ENCODE measurements around the gene ZRANB3. TPM values are rescaled to one million over a fixed set of nuclear protein-coding genes. Genes with fewer than 3 reads are reported as not detected.

The ZRANB3 gene
- total and polyA plus RNA-seq, 2 experiments from 2014 or later = 3.6 to 10.4 TPM

GRCh38 chr2:135182601-135183000 lies 348.4 kb downstream of the ZRANB3 start:
- TF ChIP-seq EZH2 (IDR thresholded peaks at IDR 0.05; ENCODE audit: borderline replicate concordance) (no peak), EZH2phosphoT487 (IDR thresholded peaks at IDR 0.05; ENCODE audit: low read depth, severe bottlenecking, unreplicated experiment) (no peak)
- TF ChIP-seq, protein P1, sequence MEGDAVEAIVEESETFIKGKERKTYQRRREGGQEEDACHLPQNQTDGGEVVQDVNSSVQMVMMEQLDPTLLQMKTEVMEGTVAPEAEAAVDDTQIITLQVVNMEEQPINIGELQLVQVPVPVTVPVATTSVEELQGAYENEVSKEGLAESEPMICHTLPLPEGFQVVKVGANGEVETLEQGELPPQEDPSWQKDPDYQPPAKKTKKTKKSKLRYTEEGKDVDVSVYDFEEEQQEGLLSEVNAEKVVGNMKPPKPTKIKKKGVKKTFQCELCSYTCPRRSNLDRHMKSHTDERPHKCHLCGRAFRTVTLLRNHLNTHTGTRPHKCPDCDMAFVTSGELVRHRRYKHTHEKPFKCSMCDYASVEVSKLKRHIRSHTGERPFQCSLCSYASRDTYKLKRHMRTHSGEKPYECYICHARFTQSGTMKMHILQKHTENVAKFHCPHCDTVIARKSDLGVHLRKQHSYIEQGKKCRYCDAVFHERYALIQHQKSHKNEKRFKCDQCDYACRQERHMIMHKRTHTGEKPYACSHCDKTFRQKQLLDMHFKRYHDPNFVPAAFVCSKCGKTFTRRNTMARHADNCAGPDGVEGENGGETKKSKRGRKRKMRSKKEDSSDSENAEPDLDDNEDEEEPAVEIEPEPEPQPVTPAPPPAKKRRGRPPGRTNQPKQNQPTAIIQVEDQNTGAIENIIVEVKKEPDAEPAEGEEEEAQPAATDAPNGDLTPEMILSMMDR (IDR thresholded peaks at IDR 0.05; ENCODE audit: poor library complexity) = no peak
- H3K4me2 ChIP-seq = no peak overlapping the region
- H3K9me2 ChIP-seq (replicated peaks; ENCODE audit: insufficient read depth) = no peaks in the 10 kb centered on the region
- H3K79me2 ChIP-seq = no peaks in the 10 kb centered on the region
- DNase-seq (ENCODE audit: low spot score) = no peak
- no peaks in the 10 kb centered on the region for H3K9me3 ChIP-seq (ENCODE audit: low read depth)
- no peaks in the 10 kb centered on the region for H4K20me1 ChIP-seq (ENCODE audit: insufficient read depth, poor library complexity, severe bottlenecking)
- no peak overlapping the region for H3K4me3 ChIP-seq
- H3K4me1 ChIP-seq (ENCODE audit: insufficient read depth) = no peaks in the 10 kb centered on the region
- no peak overlapping the region for H3K27ac ChIP-seq
- H3K27me3 ChIP-seq = no peaks in the 10 kb centered on the region
- no peak overlapping the region for H2AFZ ChIP-seq
- H3K36me3 ChIP-seq (replicated peaks; ENCODE audit: insufficient read depth, low read depth) = no peaks in the 10 kb centered on the region
- WGBS (ENCODE audit: low lambda C conversion rate, missing lambda C conversion rate) = 87% methylated on average over 3 of the region's 3 CpGs

DNA sequence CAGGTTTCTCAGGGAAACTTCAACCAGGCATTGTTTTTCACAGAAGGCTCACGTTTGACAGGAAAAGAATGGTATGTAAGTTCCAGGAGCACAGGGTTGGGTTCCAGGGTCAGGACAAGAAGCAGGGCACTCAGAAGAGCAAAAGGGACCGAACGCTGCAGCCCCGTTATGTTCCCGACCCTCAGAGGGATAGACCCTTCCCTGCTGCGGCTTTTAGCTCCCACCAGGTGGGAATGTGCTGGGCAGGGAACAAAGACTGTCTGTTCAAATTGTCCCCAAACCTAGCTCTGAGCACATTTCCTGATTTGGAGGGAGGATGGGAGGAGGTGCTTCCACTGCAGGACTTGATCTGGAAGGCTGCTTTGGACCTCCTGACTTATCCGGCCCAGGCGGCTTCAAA lies 348.8 kb downstream of the ZRANB3 start:
- H3K36me3 ChIP-seq (replicated peaks; ENCODE audit: insufficient read depth, low read depth) = no peaks in the 10 kb centered on the region
- H3K79me2 ChIP-seq = no peaks in the 10 kb centered on the region
- no peak overlapping the region for H2AFZ ChIP-seq
- WGBS (ENCODE audit: low lambda C conversion rate, missing lambda C conversion rate) = 78% methylated on average over 8 of the region's 8 CpGs
- no peak overlapping the region for H3K4me2 ChIP-seq
- no peak for DNase-seq (ENCODE audit: low spot score)
- H3K4me3 ChIP-seq = no peak overlapping the region
- no peaks in the 10 kb centered on the region for H3K4me1 ChIP-seq (ENCODE audit: insufficient read depth)
- no peaks in the 10 kb centered on the region for H3K27me3 ChIP-seq
- no peaks in the 10 kb centered on the region for H3K9me3 ChIP-seq (ENCODE audit: low read depth)
- TF ChIP-seq EZH2 (IDR thresholded peaks at IDR 0.05; ENCODE audit: borderline replicate concordance) (no peak), EZH2phosphoT487 (IDR thresholded peaks at IDR 0.05; ENCODE audit: low read depth, severe bottlenecking, unreplicated experiment) (no peak)
- TF ChIP-seq, protein P1 (IDR thresholded peaks at IDR 0.05; ENCODE audit: poor library complexity) = no peak
- no peaks in the 10 kb centered on the region for H4K20me1 ChIP-seq (ENCODE audit: insufficient read depth, poor library complexity, severe bottlenecking)
- H3K27ac ChIP-seq = no peak overlapping the region
- H3K9me2 ChIP-seq (replicated peaks; ENCODE audit: insufficient read depth) = no peaks in the 10 kb centered on the region

- Histone ChIP-seq H4K20me1 (ENCODE audit: insufficient read depth, poor library complexity, severe bottlenecking) (no peaks in the 10 kb centered on the region), H3K36me3 (replicated peaks; ENCODE audit: insufficient read depth, low read depth) (peaks cover 2% of the 10 kb centered on the region), H3K27ac (no peak overlapping the region), H3K4me2 (no peak overlapping the region), H3K79me2 (no peaks in the 10 kb centered on the region), H3K27me3 (no peaks in the 10 kb centered on the region), H3K4me1 (ENCODE audit: insufficient read depth) (no peaks in the 10 kb centered on the region), H3K9me3 (ENCODE audit: low read depth) (no peaks in the 10 kb centered on the region), H2AFZ (no peak overlapping the region), H3K9me2 (replicated peaks; ENCODE audit: insufficient read depth) (no peaks in the 10 kb centered on the region), H3K4me3 (no peak overlapping the region)
- no peak for DNase-seq (ENCODE audit: low spot score)
- no peak for TF ChIP-seq EZH2 (IDR thresholded peaks at IDR 0.05; ENCODE audit: borderline replicate concordance)
- TF ChIP-seq EZH2phosphoT487 (IDR thresholded peaks at IDR 0.05; ENCODE audit: low read depth, severe bottlenecking, unreplicated experiment) = no peak
- TF ChIP-seq, protein P1 (IDR thresholded peaks at IDR 0.05; ENCODE audit: poor library complexity) = no peak
- 100% methylated on average over 1 of the region's 1 CpG for WGBS (ENCODE audit: low lambda C conversion rate, missing lambda C conversion rate)
Observed at GRCh38 chr2:135179689-135180088, 351.3 kb downstream of the ZRANB3 start.

- Histone ChIP-seq H3K27me3 (no peaks in the 10 kb centered on the region), H3K4me3 (no peak overlapping the region), H3K79me2 (no peaks in the 10 kb centered on the region), H3K36me3 (replicated peaks; ENCODE audit: insufficient read depth, low read depth) (peaks cover 2% of the 10 kb centered on the region), H3K27ac (no peak overlapping the region), H3K9me3 (ENCODE audit: low read depth) (no peaks in the 10 kb centered on the region), H3K9me2 (replicated peaks; ENCODE audit: insufficient read depth) (no peaks in the 10 kb centered on the region), H3K4me2 (no peak overlapping the region), H3K4me1 (ENCODE audit: insufficient read depth) (no peaks in the 10 kb centered on the region), H2AFZ (no peak overlapping the region), H4K20me1 (ENCODE audit: insufficient read depth, poor library complexity, severe bottlenecking) (no peaks in the 10 kb centered on the region)
- no peak for DNase-seq (ENCODE audit: low spot score)
- 94% methylated on average over 3 of the region's 3 CpGs for WGBS (ENCODE audit: low lambda C conversion rate, missing lambda C conversion rate)
- TF ChIP-seq, protein P1 (IDR thresholded peaks at IDR 0.05; ENCODE audit: poor library complexity) = no peak
- no peak for TF ChIP-seq EZH2 (IDR thresholded peaks at IDR 0.05; ENCODE audit: borderline replicate concordance)
- TF ChIP-seq EZH2phosphoT487 (IDR thresholded peaks at IDR 0.05; ENCODE audit: low read depth, severe bottlenecking, unreplicated experiment) = no peak
Observed at GRCh38 chr2:135175177-135175576, 355.8 kb downstream of the ZRANB3 start.

Data from hepatocyte (in vitro differentiated cells).